Measurements from ENCODE around the gene DOK4.

The DOK4 gene

DNA sequence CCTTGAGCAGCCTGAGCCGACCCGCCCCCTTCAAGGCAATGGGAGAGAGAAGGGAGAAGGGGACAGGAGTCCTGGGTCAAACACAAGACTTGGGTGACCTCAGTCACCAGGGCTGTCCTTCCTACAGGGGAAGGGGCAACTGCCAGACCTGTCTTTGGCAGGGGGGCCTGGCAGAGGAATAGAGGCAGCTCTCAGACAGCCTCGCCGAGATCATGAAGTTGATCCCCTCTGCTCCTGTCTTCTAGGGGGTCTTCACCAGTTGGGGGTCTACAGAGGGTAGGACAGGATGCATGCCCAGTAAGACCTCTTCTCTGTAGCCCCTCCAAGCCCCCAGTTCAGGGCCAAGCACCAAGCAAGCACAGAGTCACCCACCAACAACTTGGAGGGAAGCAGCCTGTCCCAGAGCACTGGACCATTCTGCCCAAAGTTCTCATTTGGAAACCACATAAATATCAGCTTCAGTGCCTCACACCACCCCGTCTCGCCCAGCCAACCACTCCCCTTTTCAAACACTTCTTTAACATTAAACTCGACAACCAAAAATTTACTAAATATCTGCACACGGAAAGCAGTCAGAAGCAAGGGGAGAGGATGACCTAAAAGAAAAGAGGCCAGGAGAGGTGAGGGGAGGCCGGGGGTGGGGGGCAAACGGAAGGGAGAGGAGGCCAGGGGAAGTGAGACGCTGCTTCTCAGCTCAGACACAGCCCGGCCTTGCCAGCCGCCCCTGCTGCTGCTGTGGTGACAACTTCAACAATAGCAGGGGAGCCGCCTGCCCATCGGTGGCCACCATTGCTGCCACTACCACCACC is 7.7 kb downstream of the DOK4 start:
- Histone ChIP-seq H3K27me3 (ENCODE audit: insufficient read depth, poor library complexity, severe bottlenecking) (peaks cover 8% of the 10 kb centered on the region), H3K4me3 (replicated peaks; ENCODE audit: insufficient read depth, low read length) (no peak overlapping the region), H3K27ac (replicated peaks) (no peak overlapping the region)
- DNase-seq (ENCODE audit: low read depth in 1 of 2, low spot score in 1 of 2), result no peak
- no peak for TF ChIP-seq POLR2AphosphoS5 (IDR thresholded peaks at IDR 0.05; ENCODE audit: low read depth)
- no peak for TF ChIP-seq GABPA (IDR thresholded peaks at IDR 0.05; ENCODE audit: low read depth)

DNA sequence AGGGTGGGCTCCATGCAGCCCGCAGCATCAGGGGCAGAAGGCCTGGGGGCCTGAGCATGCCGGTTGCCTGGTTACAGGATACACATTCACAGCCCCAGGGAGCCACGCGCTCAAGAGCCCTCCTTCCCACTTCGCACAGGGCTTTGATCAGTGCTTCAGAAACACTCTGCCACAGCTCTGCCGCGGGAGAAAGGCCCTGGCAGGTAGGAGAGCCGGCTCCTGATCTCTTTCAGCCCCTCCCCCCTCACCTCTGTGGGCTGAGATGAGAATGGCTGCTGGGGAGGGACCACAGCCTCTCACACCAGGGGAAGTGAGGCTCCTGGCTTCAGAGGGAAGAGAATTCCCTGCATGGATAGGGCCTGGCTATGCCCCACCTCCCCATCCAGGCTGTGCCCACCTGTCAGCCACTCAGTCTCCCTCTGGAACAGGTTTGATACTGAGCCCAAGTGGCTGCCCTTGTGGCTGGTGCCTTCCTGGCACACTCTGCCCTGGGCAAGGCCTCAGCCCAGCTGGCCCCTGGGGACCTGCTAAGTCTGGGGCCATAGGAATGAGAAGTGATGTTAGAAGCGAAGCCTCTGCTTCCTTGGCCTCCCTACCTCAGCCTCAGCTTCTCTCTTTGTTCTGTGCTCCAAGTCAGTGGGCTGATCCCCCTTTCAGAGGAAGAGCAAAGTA is 8.6 kb downstream of the DOK4 start:
- H3K27me3 ChIP-seq (ENCODE audit: insufficient read depth, poor library complexity, severe bottlenecking), result peaks cover 8% of the 10 kb centered on the region
- no peak for DNase-seq (ENCODE audit: low read depth in 1 of 2, low spot score in 1 of 2)
- TF ChIP-seq, protein P1, sequence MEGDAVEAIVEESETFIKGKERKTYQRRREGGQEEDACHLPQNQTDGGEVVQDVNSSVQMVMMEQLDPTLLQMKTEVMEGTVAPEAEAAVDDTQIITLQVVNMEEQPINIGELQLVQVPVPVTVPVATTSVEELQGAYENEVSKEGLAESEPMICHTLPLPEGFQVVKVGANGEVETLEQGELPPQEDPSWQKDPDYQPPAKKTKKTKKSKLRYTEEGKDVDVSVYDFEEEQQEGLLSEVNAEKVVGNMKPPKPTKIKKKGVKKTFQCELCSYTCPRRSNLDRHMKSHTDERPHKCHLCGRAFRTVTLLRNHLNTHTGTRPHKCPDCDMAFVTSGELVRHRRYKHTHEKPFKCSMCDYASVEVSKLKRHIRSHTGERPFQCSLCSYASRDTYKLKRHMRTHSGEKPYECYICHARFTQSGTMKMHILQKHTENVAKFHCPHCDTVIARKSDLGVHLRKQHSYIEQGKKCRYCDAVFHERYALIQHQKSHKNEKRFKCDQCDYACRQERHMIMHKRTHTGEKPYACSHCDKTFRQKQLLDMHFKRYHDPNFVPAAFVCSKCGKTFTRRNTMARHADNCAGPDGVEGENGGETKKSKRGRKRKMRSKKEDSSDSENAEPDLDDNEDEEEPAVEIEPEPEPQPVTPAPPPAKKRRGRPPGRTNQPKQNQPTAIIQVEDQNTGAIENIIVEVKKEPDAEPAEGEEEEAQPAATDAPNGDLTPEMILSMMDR (IDR thresholded peaks at IDR 0.05; ENCODE audit: insufficient read depth, low read length), result no peak
- TF ChIP-seq, protein P2, sequence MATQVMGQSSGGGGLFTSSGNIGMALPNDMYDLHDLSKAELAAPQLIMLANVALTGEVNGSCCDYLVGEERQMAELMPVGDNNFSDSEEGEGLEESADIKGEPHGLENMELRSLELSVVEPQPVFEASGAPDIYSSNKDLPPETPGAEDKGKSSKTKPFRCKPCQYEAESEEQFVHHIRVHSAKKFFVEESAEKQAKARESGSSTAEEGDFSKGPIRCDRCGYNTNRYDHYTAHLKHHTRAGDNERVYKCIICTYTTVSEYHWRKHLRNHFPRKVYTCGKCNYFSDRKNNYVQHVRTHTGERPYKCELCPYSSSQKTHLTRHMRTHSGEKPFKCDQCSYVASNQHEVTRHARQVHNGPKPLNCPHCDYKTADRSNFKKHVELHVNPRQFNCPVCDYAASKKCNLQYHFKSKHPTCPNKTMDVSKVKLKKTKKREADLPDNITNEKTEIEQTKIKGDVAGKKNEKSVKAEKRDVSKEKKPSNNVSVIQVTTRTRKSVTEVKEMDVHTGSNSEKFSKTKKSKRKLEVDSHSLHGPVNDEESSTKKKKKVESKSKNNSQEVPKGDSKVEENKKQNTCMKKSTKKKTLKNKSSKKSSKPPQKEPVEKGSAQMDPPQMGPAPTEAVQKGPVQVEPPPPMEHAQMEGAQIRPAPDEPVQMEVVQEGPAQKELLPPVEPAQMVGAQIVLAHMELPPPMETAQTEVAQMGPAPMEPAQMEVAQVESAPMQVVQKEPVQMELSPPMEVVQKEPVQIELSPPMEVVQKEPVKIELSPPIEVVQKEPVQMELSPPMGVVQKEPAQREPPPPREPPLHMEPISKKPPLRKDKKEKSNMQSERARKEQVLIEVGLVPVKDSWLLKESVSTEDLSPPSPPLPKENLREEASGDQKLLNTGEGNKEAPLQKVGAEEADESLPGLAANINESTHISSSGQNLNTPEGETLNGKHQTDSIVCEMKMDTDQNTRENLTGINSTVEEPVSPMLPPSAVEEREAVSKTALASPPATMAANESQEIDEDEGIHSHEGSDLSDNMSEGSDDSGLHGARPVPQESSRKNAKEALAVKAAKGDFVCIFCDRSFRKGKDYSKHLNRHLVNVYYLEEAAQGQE (IDR thresholded peaks at IDR 0.05; ENCODE audit: insufficient replicate concordance, low read depth), result no peak
- no peak for TF ChIP-seq POLR2AphosphoS5 (IDR thresholded peaks at IDR 0.05; ENCODE audit: low read depth)
- TF ChIP-seq SPI1 (IDR thresholded peaks at IDR 0.05; ENCODE audit: borderline replicate concordance, low read depth), result no peak
- no peak for TF ChIP-seq GABPA (IDR thresholded peaks at IDR 0.05; ENCODE audit: low read depth)
- H3K4me3 ChIP-seq (replicated peaks; ENCODE audit: insufficient read depth, low read length), result no peak overlapping the region
- H3K27ac ChIP-seq (replicated peaks), result no peak overlapping the region

DNA sequence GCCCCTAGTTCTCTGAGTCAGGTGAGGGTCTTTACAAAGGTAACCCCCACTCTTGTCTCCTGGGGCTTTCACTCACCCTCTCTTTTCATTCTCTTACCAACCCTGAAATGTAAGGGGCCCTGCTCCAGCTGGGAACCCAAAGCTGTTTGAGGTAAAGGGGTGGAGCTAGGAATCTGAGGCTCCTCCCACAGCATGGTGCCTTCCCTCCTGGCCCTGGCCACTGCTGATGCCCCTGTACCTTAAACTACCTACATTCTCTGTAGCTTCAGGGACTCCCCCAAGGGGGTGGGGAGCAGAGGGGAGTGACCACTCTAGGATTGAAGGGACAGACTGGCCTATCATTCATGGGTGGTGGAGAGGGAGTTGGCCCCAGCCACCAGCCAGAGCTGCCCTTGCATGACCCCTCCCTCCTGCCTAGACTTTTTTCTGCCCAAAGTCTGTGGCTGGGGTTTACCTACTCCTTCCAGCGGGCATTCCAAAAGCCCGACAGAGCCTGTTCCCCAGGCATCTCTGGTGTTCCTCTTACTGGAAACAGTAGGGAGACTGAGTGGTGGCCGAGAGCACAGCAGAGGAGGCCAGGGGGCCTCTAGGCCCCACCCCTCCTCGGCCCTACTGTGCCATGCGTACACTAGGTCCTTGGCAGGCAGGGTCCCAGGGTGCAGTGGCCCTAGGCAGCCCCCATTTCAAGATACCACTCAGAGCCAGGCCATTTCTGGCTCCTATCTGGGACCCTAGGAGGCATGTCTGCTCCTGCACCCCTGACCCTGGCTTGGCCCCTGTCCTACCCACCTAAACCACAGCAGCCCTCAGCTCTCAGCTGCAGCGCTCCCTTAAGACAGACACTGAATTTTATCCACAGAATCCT is 9.5 kb downstream of the DOK4 start:
- Histone ChIP-seq H3K27me3 (ENCODE audit: insufficient read depth, poor library complexity, severe bottlenecking) (peaks cover 8% of the 10 kb centered on the region), H3K4me3 (replicated peaks; ENCODE audit: insufficient read depth, low read length) (no peak overlapping the region), H3K27ac (replicated peaks) (no peak overlapping the region)
- TF ChIP-seq, protein P1 (IDR thresholded peaks at IDR 0.05; ENCODE audit: insufficient read depth, low read length), result no peak
- TF ChIP-seq, protein P2 (IDR thresholded peaks at IDR 0.05; ENCODE audit: insufficient replicate concordance, low read depth), result no peak
- TF ChIP-seq POLR2AphosphoS5 (IDR thresholded peaks at IDR 0.05; ENCODE audit: low read depth), result no peak
- TF ChIP-seq SPI1 (IDR thresholded peaks at IDR 0.05; ENCODE audit: borderline replicate concordance, low read depth), result no peak
- no peak for TF ChIP-seq GABPA (IDR thresholded peaks at IDR 0.05; ENCODE audit: low read depth)
- no peak for DNase-seq (ENCODE audit: low read depth in 1 of 2, low spot score in 1 of 2)
